H1 (cell line): Measurements from ENCODE around the gene CACNA1C. TPM values are rescaled to one million over a fixed set of nuclear protein-coding genes. Genes with fewer than 3 reads are reported as not detected.

Experiments used
- CTCF ChIA-PET: fragments of 300-600 bp; sonication (Branson Sonifier 250); formaldehyde crosslinking; loops from one replicate; lab custom pipeline; 2021; ENCODE audit not compliant: partially characterized antibody; lab: Charles Lee
- POLR2A ChIA-PET: fragments of 300-600 bp; sonication (Branson Sonifier 250); formaldehyde crosslinking; loops from one replicate; lab custom pipeline; 2021; ENCODE audit warnings: inconsistent platforms; ENCODE audit not compliant: partially characterized antibody; lab: Charles Lee
- DNase-seq, 2 experiments: peaks; one replicate each; pipeline versions ENCODE4 v3.0.0 to v3.0.0-alpha.2; 2010 to 2022; ENCODE audit warnings: low spot score in 2 of 2, low read depth in 1 of 2, mixed read lengths in 1 of 2
- FAIRE-seq: peaks from 2 replicates; lab custom pipeline; 2011; peaks lifted over from hg19 to GRCh38; lab: Jason Lieb, UNC
- H2AFZ ChIP-seq: 2 replicates; pipeline ENCODE4 v1.8.1; 2012; ENCODE audit warnings: low read length, inconsistent platforms
- H2AK5ac ChIP-seq: 2 replicates; pipeline ENCODE4 v1.6.1; 2013; ENCODE audit warnings: low read depth, low read length
- H2BK120ac ChIP-seq: replicated peaks from 2 replicates; pipeline ENCODE3; 2013; ENCODE audit warnings: low read depth, low read length, inconsistent platforms
- H2BK12ac ChIP-seq: 2 replicates; pipeline ENCODE4 v1.6.1; 2013; ENCODE audit warnings: low read depth, low read length
- H2BK15ac ChIP-seq: 2 replicates; pipeline ENCODE4 v1.6.1; 2013; ENCODE audit warnings: low read length
- H2BK20ac ChIP-seq: 2 replicates; pipeline ENCODE4 v1.6.1; 2013; ENCODE audit warnings: low read length
- H2BK5ac ChIP-seq: 2 replicates; pipeline ENCODE4 v1.6.1; 2013; ENCODE audit warnings: low read depth, low read length
- H3K14ac ChIP-seq: 2 replicates; pipeline ENCODE4 v1.6.1; 2013; ENCODE audit warnings: inconsistent platforms; ENCODE audit not compliant: insufficient read length
- H3K18ac ChIP-seq: 2 replicates; pipeline ENCODE4 v1.6.1; 2013; ENCODE audit warnings: low read length; ENCODE audit errors: extremely low read depth
- H3K23ac ChIP-seq: 2 replicates; pipeline ENCODE4 v1.6.1; 2013; ENCODE audit warnings: inconsistent platforms; ENCODE audit not compliant: insufficient read length
- H3K23me2 ChIP-seq: 2 replicates; pipeline ENCODE4 v1.6.1; 2013; ENCODE audit warnings: low read depth, low read length
- H3K27ac ChIP-seq: 2 replicates; pipeline ENCODE4 v1.6.1; 2011; ENCODE audit warnings: low read depth, low read length, inconsistent platforms
- H3K27me3 ChIP-seq, 4 experiments: replicated peaks in 1 of 4; 1 replicate in 1 of 4; 2 replicates in 3 of 4; pipeline versions ENCODE4 v1.6.1 to v1.8.1; 2011 to 2013; ENCODE audit warnings: low read length in 3 of 4, mild to moderate bottlenecking in 3 of 4, inconsistent platforms in 2 of 4, mixed read lengths in 2 of 4, moderate library complexity in 1 of 4; ENCODE audit not compliant: control insufficient read depth in 3 of 4, insufficient read depth in 3 of 4; ENCODE audit errors: extremely low read depth in 1 of 4
- H3K36me3 ChIP-seq, 4 experiments: 2 replicates each; pipeline versions ENCODE4 v1.6.1 to v1.8.1; 2011 to 2013; ENCODE audit warnings: mild to moderate bottlenecking in 4 of 4, low read length in 3 of 4, moderate library complexity in 2 of 4, control low read depth in 1 of 4, inconsistent platforms in 1 of 4; ENCODE audit not compliant: insufficient read depth in 4 of 4, control insufficient read depth in 2 of 4
- H3K4ac ChIP-seq: replicated peaks from 2 replicates; pipeline ENCODE3; 2013; ENCODE audit warnings: low read length, low read depth, mixed read lengths, inconsistent platforms; ENCODE audit not compliant: insufficient read length
- H3K4me1 ChIP-seq, 4 experiments: replicated peaks in 1 of 4; 1 replicate in 1 of 4; 2 replicates in 3 of 4; pipeline versions ENCODE4 v1.6.1 to v1.8.1; 2011 to 2013; ENCODE audit warnings: low read length in 3 of 4, inconsistent platforms in 2 of 4, mixed read lengths in 1 of 4; ENCODE audit not compliant: insufficient read depth in 4 of 4, control insufficient read depth in 3 of 4
- H3K4me2 ChIP-seq, 2 experiments: 2 replicates each; pipeline versions ENCODE4 v1.6.1 to v1.8.1; 2011 to 2013; ENCODE audit warnings: low read depth in 2 of 2, low read length in 2 of 2, control low read depth in 1 of 2, inconsistent platforms in 1 of 2, mild to moderate bottlenecking in 1 of 2; ENCODE audit not compliant: insufficient read depth in 1 of 2
- H3K4me3 ChIP-seq, 4 experiments: fragments of 200-600, 300-600 bp in 1 of 4; sonication (generic), shearing (Covaris generic), sonication (Bioruptor Twin) in 1 of 4; 2 replicates each; pipeline versions ENCODE4 v1.5.1 to v1.8.1; 2011 to 2016; ENCODE audit warnings: low read length in 4 of 4, low read depth in 3 of 4, control low read depth in 2 of 4, inconsistent platforms in 2 of 4, mild to moderate bottlenecking in 2 of 4, mixed read lengths in 1 of 4, moderate library complexity in 1 of 4; ENCODE audit not compliant: insufficient read depth in 2 of 4; ENCODE audit errors: extremely low read depth in 1 of 4
- H3K56ac ChIP-seq: replicated peaks from 2 replicates; pipeline ENCODE3; 2013; ENCODE audit warnings: low read depth, mild to moderate bottlenecking, mixed read lengths, low read length, inconsistent platforms; ENCODE audit not compliant: insufficient read length
- H3K79me1 ChIP-seq: 2 replicates; pipeline ENCODE4 v1.6.1; 2013; ENCODE audit warnings: low read depth, low read length, control low read depth
- H3K79me2 ChIP-seq, 2 experiments: 2 replicates each; pipeline versions ENCODE4 v1.6.1 to v1.8.1; 2012 to 2013; ENCODE audit warnings: low read length in 2 of 2, mild to moderate bottlenecking in 2 of 2, inconsistent platforms in 1 of 2; ENCODE audit not compliant: insufficient read depth in 2 of 2, control insufficient read depth in 1 of 2
- H3K9ac ChIP-seq, 4 experiments: replicated peaks in 1 of 4; 1 replicate in 1 of 4; 2 replicates in 3 of 4; pipeline versions ENCODE4 v1.6.1 to v1.8.1; 2011 to 2013; ENCODE audit warnings: low read depth in 3 of 4, low read length in 3 of 4, control low read depth in 2 of 4, mild to moderate bottlenecking in 2 of 4, moderate library complexity in 2 of 4, inconsistent platforms in 1 of 4; ENCODE audit errors: extremely low read depth in 1 of 4
- H3K9me3 ChIP-seq, 2 experiments: 2 replicates each; pipeline versions ENCODE4 v1.6.1 to v1.8.1; 2012 to 2013; ENCODE audit warnings: mild to moderate bottlenecking in 2 of 2, moderate library complexity in 2 of 2, control low read depth in 1 of 2, inconsistent platforms in 1 of 2, low read depth in 1 of 2, low read length in 1 of 2, mixed read lengths in 1 of 2; ENCODE audit not compliant: insufficient read depth in 2 of 2
- H4K20me1 ChIP-seq, 2 experiments: replicated peaks in 1 of 2; 2 replicates each; pipeline versions ENCODE3 to v1.8.1; 2011 to 2013; ENCODE audit warnings: inconsistent platforms in 2 of 2, low read length in 2 of 2, mild to moderate bottlenecking in 1 of 2; ENCODE audit not compliant: insufficient read depth in 2 of 2, control insufficient read depth in 1 of 2
- H4K5ac ChIP-seq: 2 replicates; pipeline ENCODE4 v1.6.1; 2013; ENCODE audit warnings: low read length, low read depth, mixed read lengths, inconsistent platforms; ENCODE audit not compliant: insufficient read length
- H4K8ac ChIP-seq: 2 replicates; pipeline ENCODE4 v1.8.0; 2013; ENCODE audit warnings: mild to moderate bottlenecking, moderate library complexity, low read length, inconsistent platforms; ENCODE audit not compliant: insufficient read depth; ENCODE audit errors: extremely low read depth
- H4K91ac ChIP-seq: replicated peaks from 2 replicates; pipeline ENCODE3; 2013; ENCODE audit warnings: low read length, mixed read lengths, inconsistent platforms; ENCODE audit not compliant: insufficient read length
- HDAC2 ChIP-seq, 2 experiments: fragments of 300-600 bp in 1 of 2; sonication (generic) in 1 of 2; IDR thresholded peaks; 2 replicates each; pipeline ENCODE4 v1.6.1; 2011 to 2012; ENCODE audit warnings: low read depth in 2 of 2, low read length in 2 of 2, mild to moderate bottlenecking in 2 of 2, moderate library complexity in 2 of 2, borderline replicate concordance in 1 of 2, inconsistent platforms in 1 of 2
- RAD21 ChIP-seq, 2 experiments: IDR thresholded peaks in 1 of 2; conservative IDR thresholded peaks in 1 of 2; 2 replicates each; pipeline ENCODE4 v1.6.1; 2011; ENCODE audit warnings: low read depth in 2 of 2, low read length in 2 of 2, improper control_type of control experiment in 1 of 2, inconsistent platforms in 1 of 2, mild to moderate bottlenecking in 1 of 2, moderate library complexity in 1 of 2
- SIX5 ChIP-seq: IDR thresholded peaks from 2 replicates; pipeline ENCODE4 v1.6.1; 2011; ENCODE audit warnings: mild to moderate bottlenecking, low read depth, low read length
- WGBS, 2 experiments: shearing (Covaris generic) in 1 of 2; methylation state at CpG; one replicate each; pipeline versions ENCODE4 v1.1.6 to v1.1.7; 2013 to 2015; ENCODE audit warnings: low lambda C conversion rate in 2 of 2, mixed read lengths in 2 of 2, inconsistent platforms in 1 of 2, low coverage in 1 of 2, missing lambda C conversion rate in 1 of 2; ENCODE audit not compliant: insufficient replicate concordance in 2 of 2, insufficient coverage in 1 of 2, insufficient read length in 1 of 2; ENCODE audit errors: extremely low coverage in 1 of 2, missing lambda C conversion rate in 1 of 2; 5-methylcytosine and 5-hydroxymethylcytosine counted together
- polyA plus RNA-seq, 7 experiments: library from polyadenylated mRNA; depleted of rRNA in 3 of 7; stranded (reverse) in 5 of 7; unstranded in 2 of 7; fragments of >200 nt in 5 of 7; fragments of 200-250 nt in 2 of 7; gene quantifications; 1 replicate in 5 of 7; 2 replicates in 1 of 7; 4 replicates in 1 of 7; pipeline versions ENCODE4 v1.2.1 to v1.2.3, GENCODE V29; 2011 to 2013; ENCODE audit warnings: missing spikeins in 2 of 7, mixed read lengths in 2 of 7
- total RNA-seq: library from RNA; stranded (reverse); fragmentation: NEBNext Ultra II Directional; extraction: Animal tissue kit (Norgen Biotek cat#: 25700); gene quantifications from 2 replicates; pipeline ENCODE4 v1.2.1, GENCODE V29; 2021
- TF ChIP-seq, protein P1 (sequence below), 3 experiments: IDR thresholded peaks; 1 replicate in 2 of 3; 2 replicates in 1 of 3; pipeline versions ENCODE4 v1.5.1 to v1.6.1; 2011; ENCODE audit warnings: low read length in 3 of 3, mild to moderate bottlenecking in 3 of 3, inconsistent platforms in 2 of 3, low read depth in 1 of 3, moderate library complexity in 1 of 3; ENCODE audit not compliant: insufficient read depth in 1 of 3; ENCODE audit errors: control extremely low read depth in 1 of 3

Gene CACNA1C
- total and polyA plus RNA-seq, 2 of the 8 experiments (the other 6 are each of a cell fraction or from before 2014, with no cell fraction given) = 1.3 TPM

DNA sequence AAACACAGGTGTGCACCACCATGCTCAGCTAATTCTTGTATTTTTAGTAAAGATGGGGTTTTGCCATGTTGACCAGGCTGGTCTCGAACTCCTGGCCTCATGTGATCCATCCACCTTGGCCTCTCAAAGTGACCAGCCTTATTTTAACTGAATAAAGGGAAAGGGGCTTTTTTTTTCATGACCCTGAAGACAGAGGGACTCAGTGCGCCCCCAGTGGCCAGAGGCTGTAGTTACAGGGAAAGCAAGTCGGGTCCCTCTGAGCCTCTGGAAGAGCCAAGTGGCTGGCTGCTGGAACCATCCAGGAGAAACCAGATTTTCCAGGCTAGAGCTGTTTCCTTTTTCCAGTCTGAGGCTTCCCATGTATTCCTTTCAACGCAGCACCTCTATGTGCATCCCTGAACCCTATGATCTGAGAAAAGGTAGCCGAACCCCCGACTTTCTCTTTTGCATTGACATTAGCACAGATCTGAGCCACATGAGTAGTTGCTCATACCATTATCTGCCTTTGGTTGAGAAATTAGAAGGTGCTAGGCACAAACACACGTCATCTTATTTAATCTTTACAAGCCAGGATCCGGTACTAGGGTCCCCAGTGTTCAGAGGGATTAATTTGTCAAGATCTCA, 342.7 kb downstream of the CACNA1C start:
- Histone ChIP-seq H3K4me3 (no peak overlapping the region), H2AFZ (no peak overlapping the region), H4K5ac (no peak overlapping the region), H3K23ac (no peak overlapping the region), H3K9me3 (no peaks in the 10 kb centered on the region), H3K4me2 (no peak overlapping the region), H3K23me2 (no peaks in the 10 kb centered on the region), H2BK120ac (no peak overlapping the region), H3K27me3 (no peaks in the 10 kb centered on the region), H3K4me1 (no peaks in the 10 kb centered on the region; a peak in 1 of 7 replicates), H4K8ac (no peak overlapping the region), H3K79me1 (no peaks in the 10 kb centered on the region), H3K36me3 (no peaks in the 10 kb centered on the region), H4K91ac (no peak overlapping the region), H2BK5ac (no peak overlapping the region), H3K18ac (no peak overlapping the region), H2BK15ac (no peak overlapping the region), H3K9ac (no peak overlapping the region), H4K20me1 (no peaks in the 10 kb centered on the region), H3K4ac (no peak overlapping the region), H3K27ac (no peak overlapping the region), H3K14ac (no peak overlapping the region), H3K79me2 (no peaks in the 10 kb centered on the region), H2BK20ac (no peak overlapping the region), H2BK12ac (no peak overlapping the region), H3K56ac (no peak overlapping the region), H2AK5ac (no peak overlapping the region)
- POLR2A ChIA-PET = no interaction called here
- CTCF ChIA-PET = interaction anchor here (0.5 to 8.8 kb wide), 52 partner anchors 8 to 1514 kb away, joined by 3 to 94 read pairs (median 4); no protein-coding TSS in a partner anchor
- WGBS, 2 experiments = 60% methylated on average over 8 of the region's 8 CpGs; no CpG with 5 or more reads in 1 of the 2 experiments
- peak; percentile 41 to 88 for DNase-seq
- TF ChIP-seq HDAC2 (IDR thresholded peaks at IDR 0.05; ENCODE audit: borderline replicate concordance in 1 of 2, low read depth in 2 of 2, low read length in 2 of 2) (no peak), SIX5 (no peak), RAD21 (IDR thresholded peaks at IDR 0.05 in 1 of 2, conservative IDR thresholded peaks at IDR 0.05 in 1 of 2; ENCODE audit: low read depth in 2 of 2, low read length in 2 of 2) (peak; percentile 60 to 73)
- TF ChIP-seq, protein P1, sequence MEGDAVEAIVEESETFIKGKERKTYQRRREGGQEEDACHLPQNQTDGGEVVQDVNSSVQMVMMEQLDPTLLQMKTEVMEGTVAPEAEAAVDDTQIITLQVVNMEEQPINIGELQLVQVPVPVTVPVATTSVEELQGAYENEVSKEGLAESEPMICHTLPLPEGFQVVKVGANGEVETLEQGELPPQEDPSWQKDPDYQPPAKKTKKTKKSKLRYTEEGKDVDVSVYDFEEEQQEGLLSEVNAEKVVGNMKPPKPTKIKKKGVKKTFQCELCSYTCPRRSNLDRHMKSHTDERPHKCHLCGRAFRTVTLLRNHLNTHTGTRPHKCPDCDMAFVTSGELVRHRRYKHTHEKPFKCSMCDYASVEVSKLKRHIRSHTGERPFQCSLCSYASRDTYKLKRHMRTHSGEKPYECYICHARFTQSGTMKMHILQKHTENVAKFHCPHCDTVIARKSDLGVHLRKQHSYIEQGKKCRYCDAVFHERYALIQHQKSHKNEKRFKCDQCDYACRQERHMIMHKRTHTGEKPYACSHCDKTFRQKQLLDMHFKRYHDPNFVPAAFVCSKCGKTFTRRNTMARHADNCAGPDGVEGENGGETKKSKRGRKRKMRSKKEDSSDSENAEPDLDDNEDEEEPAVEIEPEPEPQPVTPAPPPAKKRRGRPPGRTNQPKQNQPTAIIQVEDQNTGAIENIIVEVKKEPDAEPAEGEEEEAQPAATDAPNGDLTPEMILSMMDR (IDR thresholded peaks at IDR 0.05; ENCODE audit: control extremely low read depth in 1 of 3, insufficient read depth in 1 of 3, low read depth in 1 of 3, low read length in 3 of 3) = peak; percentile 80 to 87 (median 86)
- FAIRE-seq = peak; percentile 57
